ENCODE data around the gene JARID2.
"Not testable (repeated sequence)": the region's sequence is repeated elsewhere in the genome, so short reads cannot be mapped to it uniquely, and the experiment has no call there.

Gene JARID2

GRCh38 chr6:15312500-15312899 lies 66.6 kb downstream of the JARID2 start:
- DNase-seq (ENCODE audit: low read depth): no peak

GRCh38 chr6:15313367-15313766 lies 67.5 kb downstream of the JARID2 start:
- DNase-seq (ENCODE audit: low read depth): no peak

- no peak for DNase-seq (ENCODE audit: low read depth)
These were observed 70.9 kb downstream of the JARID2 start for GRCh38 chr6:15316754-15317153.

GRCh38 chr6:15317251-15317650 lies 71.4 kb downstream of the JARID2 start:
- no peak for DNase-seq (ENCODE audit: low read depth)

- DNase-seq (ENCODE audit: low read depth): no peak
These were observed 72.3 kb downstream of the JARID2 start for GRCh38 chr6:15317934-15318902.

GRCh38 chr6:15319677-15320076 lies 73.8 kb downstream of the JARID2 start:
- no peak for DNase-seq (ENCODE audit: low read depth)

- no peak for DNase-seq (ENCODE audit: low read depth)
These were observed 74.8 kb downstream of the JARID2 start for GRCh38 chr6:15320693-15321092.

- DNase-seq (ENCODE audit: low read depth): no peak
These were observed 76.3 kb downstream of the JARID2 start for GRCh38 chr6:15322184-15322583.

- DNase-seq (ENCODE audit: low read depth): no peak
These were observed 77.1 kb downstream of the JARID2 start for GRCh38 chr6:15322781-15323536.

GRCh38 chr6:15323611-15324010 lies 77.7 kb downstream of the JARID2 start:
- DNase-seq (ENCODE audit: low read depth): not testable (repeated sequence)

- no peak for DNase-seq (ENCODE audit: low read depth)
These were observed 78.6 kb downstream of the JARID2 start for GRCh38 chr6:15324427-15324985.

GRCh38 chr6:15325540-15325955 lies 79.7 kb downstream of the JARID2 start:
- no peak for DNase-seq (ENCODE audit: low read depth)

GRCh38 chr6:15326067-15326614 lies 80.3 kb downstream of the JARID2 start:
- DNase-seq (ENCODE audit: low read depth): no peak

GRCh38 chr6:15327271-15327670 lies 81.4 kb downstream of the JARID2 start:
- no peak for DNase-seq (ENCODE audit: low read depth)

GRCh38 chr6:15329197-15329671 lies 83.4 kb downstream of the JARID2 start:
- peak; percentile 93 for DNase-seq (ENCODE audit: low read depth)

GRCh38 chr6:15330174-15330944 lies 84.5 kb downstream of the JARID2 start:
- no peak for DNase-seq (ENCODE audit: low read depth)

GRCh38 chr6:15331143-15331542 lies 85.3 kb downstream of the JARID2 start:
- DNase-seq (ENCODE audit: low read depth): no peak

GRCh38 chr6:15331629-15332251 lies 85.9 kb downstream of the JARID2 start:
- no peak for DNase-seq (ENCODE audit: low read depth)

- no peak for DNase-seq (ENCODE audit: low read depth)
These were observed 86.6 kb downstream of the JARID2 start for GRCh38 chr6:15332446-15332845.

- no peak for DNase-seq (ENCODE audit: low read depth)
These were observed 89.5 kb downstream of the JARID2 start for GRCh38 chr6:15335385-15335784.

GRCh38 chr6:15335916-15336315 lies 90.0 kb downstream of the JARID2 start:
- no peak for DNase-seq (ENCODE audit: low read depth)
